Measurements from ENCODE around the gene ZNF358. TPM values are rescaled to one million over a fixed set of nuclear protein-coding genes. Genes with fewer than 3 reads are reported as not detected.

The ZNF358 gene
- total and polyA plus RNA-seq, 4 experiments from 2014 or later = 1.6 to 8.7 (median 8.4) TPM; not detected in 1

DNA sequence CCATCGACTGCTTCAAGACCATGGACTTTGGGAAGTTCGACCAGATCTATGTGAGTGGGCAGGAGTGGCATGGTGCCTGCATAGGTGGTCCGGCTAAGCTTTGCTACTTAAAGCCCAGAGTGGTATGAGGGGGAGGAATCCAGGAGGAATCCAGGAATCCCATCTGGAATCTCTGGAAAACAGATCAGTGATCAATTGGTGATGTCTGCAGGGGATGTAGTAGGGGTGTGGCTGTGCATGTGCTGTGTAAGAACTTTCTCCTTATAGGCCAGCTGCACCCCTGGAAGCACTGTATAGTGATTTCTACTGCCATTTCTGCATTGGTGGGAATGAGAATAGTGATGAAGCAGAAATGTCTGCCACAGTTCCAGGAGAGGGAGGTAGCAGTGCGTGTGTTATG is 43.2 kb downstream of the ZNF358 start:
- Mint-ChIP-seq H3K4me3 (no peak overlapping the region), H3K4me1 (no peaks in the 10 kb centered on the region), H3K36me3 (peaks cover 34 to 40% of the 10 kb centered on the region in 2 donors), H3K9me3 (no peaks in the 10 kb centered on the region), H3K27ac (peak overlapping the region in 1 of 7 donors; percentile 22), H3K27me3 (no peaks in the 10 kb centered on the region)
- ChIA-PET CTCF (ENCODE audit: partially characterized antibody) (interaction anchor here (1.8 kb wide), 1 partner anchor 10 kb away, joined by 4 read pairs; no protein-coding TSS in a partner anchor), POLR2A (ENCODE audit: partially characterized antibody) (interaction anchor here (1.5 kb wide), 1 partner anchor 9 kb away, joined by 3 read pairs; no protein-coding TSS in a partner anchor)
- Histone ChIP-seq H3K9me3 (ENCODE audit: control insufficient read depth in 1 of 2, low read length in 2 of 2) (no peaks in the 10 kb centered on the region), H3K4me3 (ENCODE audit: low read length in 2 of 2) (no peak overlapping the region), H3K36me3 (ENCODE audit: insufficient read depth, low read length) (peaks cover 29% of the 10 kb centered on the region), H3K27me3 (ENCODE audit: insufficient read depth, low read length) (no peaks in the 10 kb centered on the region), H3K27ac (ENCODE audit: low read depth, low read length) (no peak overlapping the region), H3K4me1 (ENCODE audit: insufficient read depth, low read length) (no peaks in the 10 kb centered on the region)
- no peak for DNase-seq
- intact Hi-C loops (cut with micrococcal nuclease) = no loop called here

DNA sequence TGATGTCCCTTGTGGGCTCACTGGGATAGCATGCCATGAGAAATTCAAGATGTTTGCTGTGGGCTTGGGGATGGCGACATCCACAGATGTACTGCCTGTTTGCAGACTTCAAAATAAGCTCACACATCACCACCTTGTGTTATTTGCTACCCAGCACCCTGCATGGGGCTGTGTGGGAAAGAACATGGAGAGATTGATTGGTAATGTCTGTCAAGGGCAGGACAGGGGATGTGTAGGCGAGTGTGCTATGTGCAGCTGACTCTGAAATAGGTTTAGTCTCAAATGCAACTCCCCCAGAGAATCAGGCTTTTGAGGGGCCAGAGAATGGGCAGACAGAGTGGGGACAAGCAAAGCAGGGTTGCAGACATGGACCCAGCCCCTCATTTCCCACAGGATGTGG is 44.4 kb downstream of the ZNF358 start:
- Histone ChIP-seq H3K27ac (ENCODE audit: low read depth, low read length) (no peak overlapping the region), H3K9me3 (ENCODE audit: control insufficient read depth in 1 of 2, low read length in 2 of 2) (no peaks in the 10 kb centered on the region), H3K4me1 (ENCODE audit: insufficient read depth, low read length) (no peaks in the 10 kb centered on the region), H3K27me3 (ENCODE audit: insufficient read depth, low read length) (no peaks in the 10 kb centered on the region), H3K36me3 (ENCODE audit: insufficient read depth, low read length) (peaks cover 29% of the 10 kb centered on the region), H3K4me3 (ENCODE audit: low read length in 2 of 2) (no peak overlapping the region)
- no peaks in the 10 kb centered on the region for H3K9me3 Mint-ChIP-seq
- ChIA-PET POLR2A (ENCODE audit: partially characterized antibody) (interaction anchor here (0.6 kb wide), 1 partner anchor 186 kb away, joined by 3 read pairs; no protein-coding TSS in a partner anchor), CTCF (ENCODE audit: partially characterized antibody) (interaction anchor here (1.8 kb wide), 1 partner anchor 9 kb away, joined by 4 read pairs; no protein-coding TSS in a partner anchor)
- no peaks in the 10 kb centered on the region for H3K27me3 Mint-ChIP-seq
- intact Hi-C loops (cut with micrococcal nuclease) = no loop called here
- H3K36me3 Mint-ChIP-seq = peaks cover 34 to 37% of the 10 kb centered on the region in 2 donors
- no peak for DNase-seq
- H3K27ac Mint-ChIP-seq = no peak overlapping the region
- H3K4me1 Mint-ChIP-seq = no peaks in the 10 kb centered on the region
- H3K4me3 Mint-ChIP-seq = no peak overlapping the region

DNA sequence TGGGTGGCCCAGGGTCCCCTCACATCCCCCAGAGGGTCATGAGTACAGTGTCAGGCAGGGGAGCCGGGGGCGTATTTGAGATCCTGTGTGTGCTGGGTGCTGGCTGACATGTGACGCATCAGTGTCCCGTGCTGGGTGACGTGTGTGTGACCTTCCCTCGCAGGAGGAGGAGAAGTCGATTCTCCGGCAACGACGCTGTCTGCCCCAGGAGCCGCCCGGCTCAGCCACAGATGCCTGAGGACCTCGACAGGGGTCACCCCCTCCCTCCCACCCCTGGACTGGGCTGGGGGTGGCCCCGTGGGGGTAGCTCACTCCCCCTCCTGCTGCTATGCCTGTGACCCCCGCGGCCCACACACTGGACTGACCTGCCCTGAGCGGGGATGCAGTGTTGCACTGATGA is 45.4 kb downstream of the ZNF358 start:
- Histone ChIP-seq H3K27ac (ENCODE audit: low read depth, low read length) (no peak overlapping the region), H3K4me3 (ENCODE audit: low read length in 2 of 2) (no peak overlapping the region), H3K36me3 (ENCODE audit: insufficient read depth, low read length) (peaks cover 26% of the 10 kb centered on the region), H3K9me3 (ENCODE audit: control insufficient read depth in 1 of 2, low read length in 2 of 2) (no peaks in the 10 kb centered on the region), H3K4me1 (ENCODE audit: insufficient read depth, low read length) (no peaks in the 10 kb centered on the region), H3K27me3 (ENCODE audit: insufficient read depth, low read length) (no peaks in the 10 kb centered on the region)
- POLR2A ChIA-PET (ENCODE audit: partially characterized antibody) = no interaction called here
- intact Hi-C loops (cut with micrococcal nuclease) = no loop called here
- Mint-ChIP-seq H3K4me1 (no peaks in the 10 kb centered on the region), H3K9me3 (no peaks in the 10 kb centered on the region), H3K4me3 (no peak overlapping the region), H3K36me3 (peaks cover 31 to 32% of the 10 kb centered on the region in 2 donors), H3K27me3 (no peaks in the 10 kb centered on the region), H3K27ac (no peak overlapping the region)
- CTCF ChIA-PET (ENCODE audit: partially characterized antibody) = no interaction called here
- peak in 1 of 5 donors; percentile 12 for DNase-seq

DNA sequence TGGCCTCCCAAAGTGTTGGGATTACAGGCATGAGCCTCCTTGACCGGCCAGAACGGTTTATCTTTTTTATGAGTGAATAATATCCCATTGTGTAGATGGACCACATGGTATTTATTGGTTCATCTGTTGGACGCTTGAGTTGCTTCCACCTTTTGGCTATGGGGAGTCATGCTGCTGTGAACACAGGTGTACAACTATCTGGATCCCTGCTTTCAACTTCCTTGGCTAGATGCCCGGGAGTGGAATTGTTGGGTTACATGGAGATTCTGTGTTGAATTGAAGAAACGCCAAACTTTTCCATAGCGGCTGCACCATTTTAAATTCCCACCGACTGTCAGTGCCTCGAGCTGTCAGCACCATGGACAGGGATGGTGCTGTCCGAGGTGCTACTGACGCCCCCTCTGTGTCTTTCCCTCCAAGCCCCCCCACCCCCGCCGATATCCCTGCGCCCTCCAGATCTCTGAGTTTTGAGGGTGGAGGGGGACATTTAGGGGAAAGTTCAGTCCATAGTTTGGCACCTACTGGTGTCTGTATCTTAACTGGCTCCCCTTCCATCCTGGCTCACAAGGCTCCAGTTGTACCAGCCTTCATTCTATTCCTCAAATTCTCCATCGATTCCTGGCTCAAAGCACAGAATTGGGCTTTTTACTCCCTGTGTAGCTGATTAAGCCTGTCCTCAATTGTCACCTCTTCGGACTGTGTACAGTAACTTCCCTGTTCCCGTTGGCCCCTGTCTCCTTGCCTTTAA is 46.9 kb downstream of the ZNF358 start:
- peak in 1 of 5 donors; percentile 5 for DNase-seq
- H3K27me3 Mint-ChIP-seq = no peaks in the 10 kb centered on the region
- POLR2A ChIA-PET (ENCODE audit: partially characterized antibody) = no interaction called here
- H3K27ac Mint-ChIP-seq = no peak overlapping the region
- Histone ChIP-seq H3K27ac (ENCODE audit: low read depth, low read length) (no peak overlapping the region), H3K4me3 (ENCODE audit: low read length in 2 of 2) (no peak overlapping the region), H3K27me3 (ENCODE audit: insufficient read depth, low read length) (no peaks in the 10 kb centered on the region), H3K4me1 (ENCODE audit: insufficient read depth, low read length) (no peaks in the 10 kb centered on the region), H3K9me3 (ENCODE audit: control insufficient read depth in 1 of 2, low read length in 2 of 2) (no peaks in the 10 kb centered on the region), H3K36me3 (ENCODE audit: insufficient read depth, low read length) (peaks cover 13% of the 10 kb centered on the region)
- intact Hi-C loops (cut with micrococcal nuclease) = no loop called here
- H3K4me3 Mint-ChIP-seq = no peak overlapping the region
- CTCF ChIA-PET (ENCODE audit: partially characterized antibody) = no interaction called here
- no peaks in the 10 kb centered on the region for H3K4me1 Mint-ChIP-seq
- H3K9me3 Mint-ChIP-seq = no peaks in the 10 kb centered on the region
- H3K36me3 Mint-ChIP-seq = peaks cover 22 to 24% of the 10 kb centered on the region in 2 donors

DNA sequence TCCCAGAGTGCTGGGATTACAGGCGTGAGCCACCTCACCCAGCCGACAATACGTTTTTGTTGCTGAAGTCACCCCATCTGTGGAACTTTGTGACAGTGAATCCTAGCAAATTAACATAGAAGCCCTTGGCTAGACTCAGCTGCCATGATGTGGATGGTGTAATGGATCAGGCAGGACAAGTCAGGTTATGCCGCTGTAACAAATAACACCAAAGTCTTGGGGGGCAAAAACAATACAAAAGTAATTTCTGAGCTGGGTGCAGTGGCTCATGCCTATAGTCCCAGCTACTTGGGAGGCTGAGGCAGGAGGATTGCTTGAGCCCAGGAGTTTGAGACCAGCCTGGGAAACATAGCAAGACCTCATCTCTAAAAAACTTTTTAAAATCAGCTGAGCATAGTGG is 49.0 kb downstream of the ZNF358 start:
- H3K4me1 ChIP-seq (ENCODE audit: insufficient read depth, low read length) = no peaks in the 10 kb centered on the region
- no peaks in the 10 kb centered on the region for H3K36me3 ChIP-seq (ENCODE audit: insufficient read depth, low read length)
- no peak overlapping the region for H3K27ac ChIP-seq (ENCODE audit: low read depth, low read length)
- no peaks in the 10 kb centered on the region for H3K4me1 Mint-ChIP-seq
- H3K9me3 Mint-ChIP-seq = no peaks in the 10 kb centered on the region
- H3K36me3 Mint-ChIP-seq = peaks cover 5 to 11% of the 10 kb centered on the region in 2 donors
- CTCF ChIA-PET (ENCODE audit: partially characterized antibody) = interaction anchor here (6.9 kb wide), 1 partner anchor 234 kb away, joined by 109 read pairs; no protein-coding TSS in a partner anchor
- H3K27ac Mint-ChIP-seq = peak overlapping the region in 1 of 7 donors; percentile 19
- no peaks in the 10 kb centered on the region for H3K27me3 ChIP-seq (ENCODE audit: insufficient read depth, low read length)
- H3K27me3 Mint-ChIP-seq = no peaks in the 10 kb centered on the region
- intact Hi-C loops (cut with micrococcal nuclease) = no loop called here
- DNase-seq = no peak
- H3K4me3 Mint-ChIP-seq = no peak overlapping the region
- no peak overlapping the region for H3K4me3 ChIP-seq (ENCODE audit: low read length in 2 of 2)
- POLR2A ChIA-PET (ENCODE audit: partially characterized antibody) = interaction anchor here (0.5 kb wide), 1 partner anchor 8 kb away, joined by 4 read pairs; no protein-coding TSS in a partner anchor
- H3K9me3 ChIP-seq (ENCODE audit: control insufficient read depth in 1 of 2, low read length in 2 of 2) = no peaks in the 10 kb centered on the region

DNA sequence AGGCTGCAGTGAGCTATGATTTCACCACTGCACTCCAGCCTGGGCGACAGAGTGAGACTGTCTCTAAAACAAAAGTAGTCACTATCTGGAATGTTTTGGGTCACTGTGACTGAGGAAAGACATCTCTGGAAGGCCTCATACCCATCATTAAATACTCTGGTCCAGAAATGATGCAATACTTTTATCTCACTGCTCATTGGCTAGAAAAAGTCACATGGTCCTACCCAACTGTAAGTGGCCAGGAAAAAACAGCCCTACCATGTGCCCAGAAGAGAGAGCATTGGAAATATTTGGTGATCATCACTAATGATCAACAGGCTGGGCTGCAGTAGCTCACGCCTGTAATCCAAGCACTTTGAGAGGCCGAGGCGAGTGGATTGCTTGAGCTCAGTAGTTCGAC is 49.4 kb downstream of the ZNF358 start:
- H3K27ac ChIP-seq (ENCODE audit: low read depth, low read length) = no peak overlapping the region
- no peaks in the 10 kb centered on the region for H3K36me3 ChIP-seq (ENCODE audit: insufficient read depth, low read length)
- Mint-ChIP-seq H3K4me1 (no peaks in the 10 kb centered on the region), H3K27ac (no peak overlapping the region), H3K4me3 (no peak overlapping the region), H3K27me3 (no peaks in the 10 kb centered on the region), H3K9me3 (no peaks in the 10 kb centered on the region), H3K36me3 (peaks cover 2 to 8% of the 10 kb centered on the region in 2 donors)
- ChIA-PET POLR2A (ENCODE audit: partially characterized antibody) (no interaction called here), CTCF (ENCODE audit: partially characterized antibody) (interaction anchor here (6.9 kb wide), 1 partner anchor 233 kb away, joined by 109 read pairs; no protein-coding TSS in a partner anchor)
- DNase-seq = no peak
- intact Hi-C loops (cut with micrococcal nuclease) = no loop called here
- H3K9me3 ChIP-seq (ENCODE audit: control insufficient read depth in 1 of 2, low read length in 2 of 2) = no peaks in the 10 kb centered on the region
- no peak overlapping the region for H3K4me3 ChIP-seq (ENCODE audit: low read length in 2 of 2)
- no peaks in the 10 kb centered on the region for H3K27me3 ChIP-seq (ENCODE audit: insufficient read depth, low read length)
- H3K4me1 ChIP-seq (ENCODE audit: insufficient read depth, low read length) = no peaks in the 10 kb centered on the region

Data from CD4-positive, alpha-beta memory T cell (primary cell).